ENCODE results near the gene HNRNPD. TPM values are rescaled to one million over a fixed set of nuclear protein-coding genes. Genes with fewer than 3 reads are reported as not detected.
A peak's percentile ranks its signal among the peaks of the same experiment; 100 is the strongest.

Gene HNRNPD
- total and polyA plus RNA-seq, 9 donors: 85.1 to 520 (median 185) TPM

DNA sequence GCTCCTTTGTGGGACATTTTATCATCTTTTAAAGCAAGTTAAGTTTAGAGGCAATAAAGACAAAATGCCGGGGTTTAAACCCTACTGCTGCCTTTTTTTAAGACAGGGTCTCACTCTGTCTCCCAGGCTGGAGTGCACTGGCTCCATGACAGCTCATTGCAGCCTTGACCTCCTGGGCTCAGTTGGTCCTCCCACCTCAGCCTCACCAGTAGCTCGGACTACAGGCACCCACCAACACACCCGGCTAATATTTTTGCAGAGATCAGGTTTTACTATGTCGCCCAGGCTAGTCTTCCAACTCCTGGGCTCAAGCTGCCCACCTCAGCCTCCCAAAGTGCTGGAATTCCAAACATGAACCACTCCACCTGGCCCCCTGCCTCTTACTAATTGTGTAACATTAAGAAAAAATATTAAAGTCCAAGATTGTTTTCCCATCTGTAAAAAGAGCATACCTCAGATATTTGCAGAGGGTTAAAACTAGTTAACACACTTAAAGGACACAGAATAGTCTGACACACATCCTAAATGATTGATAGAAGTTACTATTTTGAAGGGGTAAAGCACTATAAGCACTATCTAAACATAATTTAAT is 9.8 kb downstream of the HNRNPD start:
- Histone ChIP-seq H3K27ac (no peak overlapping the region), H3K9me3 (no peaks in the 10 kb centered on the region), H3K27me3 (no peaks in the 10 kb centered on the region), H3K36me3 (no peaks in the 10 kb centered on the region), H3K4me3 (no peak overlapping the region), H3K4me1 (ENCODE audit: insufficient read depth) (peaks cover 22% of the 10 kb centered on the region)
- TF ChIP-seq EP300 (IDR thresholded peaks at IDR 0.05) (no peak), POLR2A (IDR thresholded peaks at IDR 0.05) (no peak)
- TF ChIP-seq, protein P1, sequence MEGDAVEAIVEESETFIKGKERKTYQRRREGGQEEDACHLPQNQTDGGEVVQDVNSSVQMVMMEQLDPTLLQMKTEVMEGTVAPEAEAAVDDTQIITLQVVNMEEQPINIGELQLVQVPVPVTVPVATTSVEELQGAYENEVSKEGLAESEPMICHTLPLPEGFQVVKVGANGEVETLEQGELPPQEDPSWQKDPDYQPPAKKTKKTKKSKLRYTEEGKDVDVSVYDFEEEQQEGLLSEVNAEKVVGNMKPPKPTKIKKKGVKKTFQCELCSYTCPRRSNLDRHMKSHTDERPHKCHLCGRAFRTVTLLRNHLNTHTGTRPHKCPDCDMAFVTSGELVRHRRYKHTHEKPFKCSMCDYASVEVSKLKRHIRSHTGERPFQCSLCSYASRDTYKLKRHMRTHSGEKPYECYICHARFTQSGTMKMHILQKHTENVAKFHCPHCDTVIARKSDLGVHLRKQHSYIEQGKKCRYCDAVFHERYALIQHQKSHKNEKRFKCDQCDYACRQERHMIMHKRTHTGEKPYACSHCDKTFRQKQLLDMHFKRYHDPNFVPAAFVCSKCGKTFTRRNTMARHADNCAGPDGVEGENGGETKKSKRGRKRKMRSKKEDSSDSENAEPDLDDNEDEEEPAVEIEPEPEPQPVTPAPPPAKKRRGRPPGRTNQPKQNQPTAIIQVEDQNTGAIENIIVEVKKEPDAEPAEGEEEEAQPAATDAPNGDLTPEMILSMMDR (IDR thresholded peaks at IDR 0.05): no peak
- 15 to 40% (median 21%) methylated on average over 4 of the region's 4 CpGs for WGBS, 3 donors
- no peak for DNase-seq
- intact Hi-C loops (cut with DNase I): no loop called here

DNA sequence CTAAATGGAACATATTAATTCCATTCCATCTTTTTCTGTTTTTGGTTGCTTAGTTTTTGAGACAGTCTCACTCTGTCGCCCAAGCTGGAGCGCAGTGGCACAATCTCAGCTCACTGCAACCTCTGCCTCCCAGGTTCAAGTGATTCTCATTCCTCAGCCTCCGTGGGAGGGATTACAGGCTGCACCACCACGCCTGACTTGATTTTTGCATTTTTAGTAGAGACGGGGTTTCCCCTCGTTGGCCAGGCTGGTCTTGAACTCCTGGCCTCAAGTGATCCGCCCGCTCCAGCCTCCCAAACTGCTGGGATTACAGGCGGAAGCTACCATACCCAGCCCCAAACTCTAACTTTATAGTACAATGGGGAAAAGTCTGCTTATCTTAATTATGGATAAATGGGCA is 11.2 kb downstream of the HNRNPD start:
- no peak for DNase-seq
- intact Hi-C loops (cut with DNase I): no loop called here
- peaks cover 17% of the 10 kb centered on the region for H3K4me1 ChIP-seq (ENCODE audit: insufficient read depth)
- H3K27ac ChIP-seq: no peak overlapping the region
- H3K4me3 ChIP-seq: no peak overlapping the region
- no peaks in the 10 kb centered on the region for H3K36me3 ChIP-seq
- WGBS, 3 donors: 65 to 66% (median 65%) methylated on average over 9 of the region's 9 CpGs
- TF ChIP-seq EP300 (IDR thresholded peaks at IDR 0.05) (no peak), POLR2A (IDR thresholded peaks at IDR 0.05) (no peak)
- TF ChIP-seq, protein P1 (IDR thresholded peaks at IDR 0.05): no peak
- H3K9me3 ChIP-seq: no peaks in the 10 kb centered on the region
- H3K27me3 ChIP-seq: no peaks in the 10 kb centered on the region

DNA sequence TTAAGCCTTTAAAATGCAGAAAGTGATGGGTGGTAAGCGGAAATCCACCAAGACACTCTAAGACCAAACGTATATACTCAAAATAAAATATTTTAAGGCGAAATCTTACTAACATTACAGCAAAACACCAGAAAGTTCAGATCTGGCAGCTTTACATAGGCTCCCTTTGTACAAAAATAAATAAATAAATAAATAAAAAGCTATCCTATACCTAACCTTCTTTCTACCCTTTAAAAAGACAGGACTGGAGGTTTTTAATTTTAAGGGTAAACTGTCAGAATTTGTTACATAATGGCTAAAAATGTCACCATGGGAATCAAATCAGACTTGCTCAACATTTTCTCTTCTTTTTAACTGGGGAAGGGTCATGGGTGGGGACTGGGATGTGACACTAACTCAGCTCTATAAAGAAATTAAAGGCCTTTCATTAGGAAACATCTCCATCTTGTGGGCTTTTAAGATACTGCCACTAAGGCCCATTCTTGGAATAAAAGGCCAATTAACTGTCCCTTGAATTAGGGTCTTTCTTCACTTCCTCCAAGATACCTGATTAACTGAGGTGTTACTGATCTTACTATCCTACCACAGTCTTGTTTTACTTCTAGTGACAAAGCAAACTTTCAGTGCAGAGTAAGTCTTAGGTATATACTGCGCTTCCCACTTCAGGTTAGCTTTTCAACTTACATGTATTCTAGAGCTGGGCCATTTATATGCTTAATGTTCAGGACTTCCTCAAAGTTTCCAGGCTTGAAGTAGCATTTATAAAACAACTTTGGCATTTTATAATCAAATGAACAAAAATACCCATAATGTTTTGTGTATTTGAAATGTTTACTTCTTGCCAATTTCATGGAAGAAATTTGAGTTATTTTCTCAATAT is 13.3 kb downstream of the HNRNPD start:
- 91 to 94% (median 92%) methylated on average over 4 of the region's 4 CpGs for WGBS, 3 donors
- intact Hi-C loops (cut with DNase I): no loop called here
- TF ChIP-seq, protein P1 (IDR thresholded peaks at IDR 0.05): peak in 2 of 3 donors; percentile 38 to 44
- TF ChIP-seq EP300 (IDR thresholded peaks at IDR 0.05): no peak
- no peaks in the 10 kb centered on the region for H3K9me3 ChIP-seq
- no peak overlapping the region for H3K4me3 ChIP-seq
- H3K36me3 ChIP-seq: no peaks in the 10 kb centered on the region
- no peak for DNase-seq
- no peaks in the 10 kb centered on the region for H3K27me3 ChIP-seq
- no peak overlapping the region for H3K27ac ChIP-seq
- H3K4me1 ChIP-seq (ENCODE audit: insufficient read depth): peaks cover 11% of the 10 kb centered on the region

DNA sequence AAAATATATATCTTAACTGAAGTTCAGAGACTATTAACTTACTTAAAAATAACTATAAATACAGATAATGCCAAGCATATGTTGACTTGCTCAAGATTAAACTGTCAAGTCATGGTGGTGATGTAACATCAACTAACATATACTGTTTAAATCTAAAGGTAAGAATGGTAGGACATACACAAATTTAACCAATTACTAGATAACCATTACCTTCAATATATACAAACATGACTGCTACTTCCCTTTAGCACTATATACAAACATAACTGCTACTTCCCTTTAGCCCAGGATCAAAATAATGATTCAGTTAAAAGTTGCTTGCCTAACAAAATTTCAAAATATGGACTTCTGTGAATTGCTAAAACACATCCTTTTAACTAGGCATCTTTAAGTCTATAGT is 14.9 kb downstream of the HNRNPD start:
- H3K27ac ChIP-seq: no peak overlapping the region
- H3K9me3 ChIP-seq: no peaks in the 10 kb centered on the region
- no peak overlapping the region for H3K4me3 ChIP-seq
- TF ChIP-seq POLR2A (IDR thresholded peaks at IDR 0.05): no peak
- TF ChIP-seq EP300 (IDR thresholded peaks at IDR 0.05): no peak
- TF ChIP-seq, protein P1 (IDR thresholded peaks at IDR 0.05): no peak
- intact Hi-C loops (cut with DNase I): no loop called here
- H3K27me3 ChIP-seq: no peaks in the 10 kb centered on the region
- H3K36me3 ChIP-seq: no peaks in the 10 kb centered on the region
- DNase-seq: no peak
- peaks cover 7% of the 10 kb centered on the region for H3K4me1 ChIP-seq (ENCODE audit: insufficient read depth)
